Activated naive CD4-positive, alpha-beta T cell treated with anti-CD3 and anti-CD28 coated beads, Interleukin-2, amount 50 U/mL, for 16 hours (primary cell): Measurements from ENCODE around the gene OLA1.
A peak's percentile ranks its signal among the peaks of the same experiment; 100 is the strongest.

Experiments used
- DNase-seq: peaks from one replicate; pipeline ENCODE4 v3.0.0-alpha.2; 2020

OLA1 gene

DNA sequence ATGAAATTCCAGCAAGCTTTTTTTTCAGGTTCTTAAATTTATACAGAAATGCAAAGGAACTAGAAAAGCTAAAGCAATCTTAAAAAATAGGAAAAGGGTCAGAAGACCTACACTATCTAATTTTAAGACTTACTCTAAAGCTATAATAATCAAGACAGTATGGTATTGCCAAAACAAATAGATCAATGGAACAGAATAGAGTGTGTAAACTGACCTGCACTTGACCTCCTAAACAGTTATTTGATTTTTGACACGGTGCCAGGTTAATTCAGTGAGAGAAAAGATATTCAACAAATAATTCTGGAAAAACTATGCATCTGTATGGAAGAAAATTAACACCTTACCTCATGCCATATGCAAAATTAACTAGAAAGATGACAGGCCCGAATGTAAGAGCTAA, 73.6 kb downstream of the OLA1 start:
- no peak for DNase-seq

DNA sequence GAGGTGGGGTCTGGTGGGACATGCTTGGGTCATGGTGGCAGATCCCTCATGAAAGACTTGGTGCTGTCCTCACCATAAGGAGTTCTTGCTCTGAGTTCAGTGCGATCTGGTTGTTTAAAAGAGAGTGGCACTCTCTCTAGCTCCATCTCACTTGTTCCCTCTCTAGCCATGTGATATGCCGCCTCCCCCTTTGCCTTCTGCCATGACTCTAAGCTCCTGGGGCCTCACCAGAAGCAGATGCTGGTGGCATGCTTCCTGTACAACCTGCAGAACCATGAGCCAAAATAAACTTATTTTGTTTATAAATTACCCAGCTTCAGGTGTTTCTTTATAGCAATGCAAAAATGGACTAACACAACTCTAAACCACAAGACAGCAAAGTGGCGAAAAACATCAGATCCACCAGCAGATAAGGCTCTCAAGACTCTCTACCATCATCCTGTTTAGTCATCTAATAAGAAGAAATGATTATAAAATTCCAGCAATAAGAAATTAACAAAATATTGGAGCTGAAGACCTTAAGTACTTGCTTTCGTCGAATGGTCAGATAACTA, 75.5 kb downstream of the OLA1 start:
- DNase-seq: no peak

DNA sequence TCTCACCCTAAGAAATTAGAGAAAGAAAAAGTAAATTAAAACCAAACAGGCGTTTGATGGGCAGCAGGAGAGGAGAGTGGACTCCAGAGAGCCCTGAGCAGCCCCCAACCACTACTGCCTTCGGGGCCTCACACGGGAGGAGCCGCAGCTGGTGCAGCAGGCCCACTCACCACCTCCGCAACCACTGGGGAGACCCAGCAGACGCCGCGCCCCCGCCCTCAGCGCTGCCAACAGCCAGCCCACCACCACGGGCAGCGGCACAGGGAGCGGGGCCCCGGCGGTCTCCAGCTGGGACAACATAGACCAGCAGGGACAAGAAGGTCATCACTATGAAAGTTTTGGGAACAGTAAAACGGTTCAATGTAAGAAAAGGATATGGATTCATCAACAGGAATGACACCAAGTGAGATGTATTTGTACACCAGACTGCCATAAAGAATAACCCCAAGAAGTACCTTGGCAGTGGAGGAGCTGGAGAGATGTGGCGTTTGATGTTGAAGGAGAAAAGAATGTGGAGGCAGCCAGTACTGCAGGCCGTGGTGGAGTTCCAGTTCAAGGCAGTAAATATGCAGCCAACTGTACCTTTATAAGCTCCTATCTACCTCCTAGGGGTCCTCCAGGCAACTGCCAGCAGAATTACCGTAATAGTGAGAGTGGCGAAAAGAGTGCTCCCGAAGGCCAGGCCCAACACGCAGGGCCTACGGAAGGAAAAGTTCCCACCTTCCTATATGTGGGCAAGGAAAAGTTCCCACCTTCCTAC, 76.5 kb downstream of the OLA1 start:
- no peak for DNase-seq

DNA sequence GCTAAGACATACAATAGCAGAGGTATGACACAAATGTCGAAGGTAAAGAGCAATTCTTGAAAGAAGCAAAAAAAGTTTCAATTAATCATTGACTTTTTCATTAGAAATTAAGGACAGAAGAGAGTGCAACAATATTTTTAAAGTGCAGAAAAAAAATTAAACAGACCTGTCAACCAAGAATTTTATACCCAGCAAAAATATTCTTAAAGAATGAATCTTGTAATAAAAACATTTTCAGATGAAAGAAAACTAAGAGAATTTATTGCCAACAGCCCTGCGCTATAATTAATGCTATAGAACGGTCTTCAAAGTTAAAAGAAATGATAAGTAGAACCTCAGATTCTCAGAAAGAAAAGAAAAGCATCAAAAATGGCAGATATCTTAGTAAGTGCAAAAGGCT, 79.0 kb downstream of the OLA1 start:
- DNase-seq: no peak

DNA sequence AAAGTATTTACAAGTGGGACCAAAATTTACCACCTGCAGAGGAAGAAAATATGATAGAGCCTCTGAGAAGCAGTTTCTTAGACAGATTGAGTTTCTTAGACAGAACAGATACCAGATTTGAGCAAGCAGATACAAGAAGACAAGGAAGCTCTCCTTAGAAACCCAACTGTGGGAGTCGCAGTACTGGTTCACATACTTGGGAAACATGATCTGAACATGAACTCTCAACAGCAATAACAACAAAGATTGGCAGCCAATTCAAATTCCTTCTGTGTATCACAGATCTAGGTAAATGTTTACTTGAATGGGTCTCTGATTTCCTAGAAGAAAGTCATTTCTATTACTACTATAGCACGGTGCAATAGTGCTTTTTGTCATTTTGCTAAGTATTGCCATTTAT, 82.1 kb downstream of the OLA1 start:
- DNase-seq: no peak

DNA sequence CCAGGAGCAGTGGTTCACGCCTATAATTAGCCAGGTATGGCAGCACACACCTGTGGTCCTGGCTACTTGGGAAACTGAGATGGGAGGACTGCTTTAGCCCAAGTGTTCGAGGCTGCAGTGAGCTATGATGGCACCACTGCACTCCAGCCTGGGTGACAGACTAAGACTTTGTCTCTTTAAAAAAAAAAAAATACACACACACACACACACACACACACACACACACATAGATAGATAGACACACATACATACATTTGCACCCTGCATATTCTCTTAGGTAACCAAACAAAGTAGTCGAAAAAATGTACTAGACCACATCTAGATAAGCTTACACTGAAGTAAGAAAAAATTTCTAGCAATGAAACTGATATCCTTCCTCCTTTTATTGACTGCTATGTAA, 86.8 kb downstream of the OLA1 start:
- DNase-seq: no peak

DNA sequence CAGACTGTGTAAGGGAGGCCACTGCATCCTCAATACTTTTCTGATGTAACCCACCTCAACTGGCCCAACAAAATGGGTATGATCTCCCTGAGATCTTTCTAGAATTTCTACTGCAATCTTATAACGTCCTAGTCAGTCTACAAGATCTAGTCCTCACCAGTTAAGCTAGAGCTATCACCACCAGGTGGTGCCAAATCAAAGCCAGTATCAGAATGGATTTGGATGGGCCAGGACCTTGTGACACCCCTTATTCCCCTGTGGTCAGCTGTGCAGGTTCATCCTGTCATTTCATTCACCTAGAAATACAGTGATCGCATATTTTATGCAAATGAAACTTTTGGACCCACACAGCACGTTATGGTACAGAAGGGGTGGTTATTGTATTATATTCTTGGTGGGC, 90.3 kb downstream of the OLA1 start:
- peak; percentile 16 for DNase-seq

DNA sequence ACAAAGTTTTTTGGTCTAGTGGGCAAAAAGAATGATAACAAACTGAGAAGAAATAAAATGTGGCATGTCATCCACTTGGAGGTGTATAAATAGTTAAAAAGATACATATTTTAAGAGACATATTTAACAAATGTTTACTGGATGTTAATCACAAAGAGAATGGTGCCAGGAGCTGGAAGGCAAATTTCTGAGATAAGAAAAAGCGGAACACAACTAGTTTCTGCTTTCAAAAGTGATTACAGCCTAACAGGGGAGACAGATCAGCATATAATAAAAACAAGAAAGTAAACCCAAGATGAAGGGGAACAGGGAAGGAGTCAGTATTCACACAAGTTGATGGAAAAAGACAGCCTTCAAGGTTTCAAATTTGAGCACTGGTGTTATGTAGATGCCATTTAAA, 91.3 kb downstream of the OLA1 start:
- no peak for DNase-seq

DNA sequence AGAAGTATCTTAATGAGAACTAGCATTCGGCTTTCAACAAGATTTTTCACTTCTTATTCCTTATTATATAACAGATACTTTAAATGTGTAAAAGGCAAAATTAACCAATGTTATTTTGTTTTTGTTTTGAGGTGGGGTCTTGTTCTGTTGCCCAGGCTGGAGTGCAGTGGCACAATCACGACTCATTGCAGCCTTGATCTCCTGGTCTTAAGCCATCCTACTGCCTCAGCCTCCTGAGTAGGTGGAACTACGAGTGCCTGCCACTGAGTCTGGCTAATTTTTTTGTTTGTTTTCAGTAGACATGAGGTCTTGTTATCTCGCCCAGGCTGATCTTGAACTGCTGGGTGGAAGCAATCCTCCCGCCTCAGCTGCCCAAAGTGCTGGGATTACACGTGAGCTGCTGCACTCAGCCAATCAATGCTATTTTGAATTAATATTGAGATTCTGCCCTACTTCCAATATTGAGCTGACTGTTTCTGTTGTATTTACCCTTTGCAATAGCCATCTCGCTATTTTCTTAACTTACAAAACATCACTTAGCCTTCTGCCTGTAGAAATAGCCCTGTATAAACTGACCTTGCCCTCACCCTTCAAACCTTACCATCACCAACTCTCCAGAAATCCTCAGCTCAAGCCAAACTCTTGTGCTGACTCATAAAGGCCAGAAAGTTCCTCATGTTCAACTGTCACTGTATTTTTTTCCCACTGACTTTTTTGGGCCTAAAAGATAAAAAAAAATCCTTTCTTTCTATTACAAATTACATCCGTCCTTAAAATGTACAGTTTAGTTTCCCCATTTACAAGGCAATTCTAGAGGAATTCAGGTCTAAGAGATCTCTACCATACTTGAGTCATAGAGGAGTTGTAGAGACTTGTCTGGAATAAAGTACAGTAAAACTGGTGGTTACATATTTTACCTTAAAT, 94.3 kb downstream of the OLA1 start:
- DNase-seq: no peak

DNA sequence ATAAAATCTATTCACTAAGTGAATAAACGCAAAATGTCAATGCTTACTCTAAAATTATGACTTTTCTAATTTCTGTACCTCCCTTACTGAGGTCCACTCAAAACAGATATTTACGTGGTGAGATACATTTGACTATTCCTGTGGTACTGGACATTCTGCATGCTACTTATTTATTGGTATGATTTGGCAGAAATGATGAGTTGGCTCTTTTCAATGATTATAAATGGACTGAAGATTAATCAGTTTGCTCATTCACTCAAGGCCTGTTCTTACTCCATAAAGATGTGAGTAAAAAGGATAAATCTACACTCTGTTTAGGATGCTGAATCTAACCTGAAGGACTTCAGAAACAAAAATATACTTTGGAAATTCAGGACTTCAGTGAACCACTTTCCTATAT, 98.8 kb downstream of the OLA1 start:
- no peak for DNase-seq

DNA sequence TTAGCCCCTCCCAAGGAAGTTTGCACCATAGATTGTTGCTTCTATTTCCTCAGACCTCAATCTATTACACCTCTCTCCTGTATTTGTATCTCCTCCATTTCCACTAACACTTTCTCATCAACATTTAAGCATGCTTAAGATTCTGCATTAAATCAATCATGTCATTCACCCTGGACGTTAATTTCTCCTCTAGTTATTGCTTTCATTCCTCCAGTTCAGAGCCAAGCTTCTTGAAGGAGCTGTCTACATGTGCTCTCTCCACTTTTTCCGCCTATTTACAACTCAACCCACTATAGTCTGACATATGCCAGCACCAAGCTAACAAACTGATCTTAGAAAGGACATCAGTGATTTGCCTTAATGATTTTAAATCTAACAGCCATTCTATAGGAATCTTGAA, 99.5 kb downstream of the OLA1 start:
- DNase-seq: no peak

DNA sequence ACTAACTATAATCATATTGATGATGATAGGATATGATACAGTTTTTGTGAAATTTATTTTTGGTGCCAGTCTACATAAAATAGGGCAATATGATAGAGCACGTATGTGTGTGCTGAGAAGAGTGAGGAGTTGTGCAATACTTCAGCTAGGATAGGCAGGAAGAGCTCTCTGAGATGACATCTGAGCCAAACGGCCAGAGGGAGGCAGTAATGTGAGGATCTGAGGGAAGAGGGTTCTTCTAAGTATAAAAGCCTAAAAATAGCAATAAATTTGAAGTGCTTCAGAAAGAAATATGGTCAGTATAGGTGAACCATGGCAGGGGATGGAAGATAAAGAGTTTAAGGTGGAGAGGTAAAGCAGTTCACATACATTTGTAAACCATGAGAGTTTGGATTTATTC, 102.5 kb downstream of the OLA1 start:
- no peak for DNase-seq

DNA sequence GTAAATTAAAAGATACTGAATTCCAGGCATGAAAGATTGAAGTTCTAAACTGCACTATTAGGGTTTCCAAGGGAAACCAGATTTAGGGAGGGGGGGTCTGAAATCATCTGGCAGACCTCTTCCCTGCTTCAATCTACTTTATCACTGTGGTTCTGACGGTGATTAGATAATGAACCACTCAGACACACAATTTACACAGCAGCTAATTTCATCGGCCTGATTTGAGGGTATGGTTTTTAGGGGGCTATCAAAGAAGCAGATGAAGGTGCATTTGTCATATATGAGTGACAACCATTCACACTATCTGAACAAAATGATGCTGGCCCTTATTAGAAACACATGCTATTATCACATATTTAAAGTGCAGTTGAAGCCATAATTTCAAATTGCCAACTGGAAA, 106.0 kb downstream of the OLA1 start:
- DNase-seq: no peak

DNA sequence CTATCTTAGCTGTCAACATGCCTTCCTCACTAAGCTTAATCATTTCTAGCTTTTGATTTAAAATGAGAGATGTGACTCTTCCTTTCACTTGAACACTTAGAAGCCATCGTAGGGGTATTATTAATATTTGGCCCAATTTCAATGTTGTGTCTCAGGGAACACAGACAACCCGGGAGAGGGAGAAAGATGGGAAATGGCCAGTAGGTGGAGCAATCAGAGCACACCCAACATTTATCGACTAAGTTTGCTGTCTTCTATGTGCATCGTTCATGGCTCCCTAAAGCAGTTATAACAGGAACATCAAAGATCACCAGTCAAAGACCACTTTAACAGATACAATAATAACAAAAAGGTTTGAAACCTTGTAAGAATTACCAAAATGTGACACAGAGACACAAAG, 110.2 kb downstream of the OLA1 start:
- no peak for DNase-seq

DNA sequence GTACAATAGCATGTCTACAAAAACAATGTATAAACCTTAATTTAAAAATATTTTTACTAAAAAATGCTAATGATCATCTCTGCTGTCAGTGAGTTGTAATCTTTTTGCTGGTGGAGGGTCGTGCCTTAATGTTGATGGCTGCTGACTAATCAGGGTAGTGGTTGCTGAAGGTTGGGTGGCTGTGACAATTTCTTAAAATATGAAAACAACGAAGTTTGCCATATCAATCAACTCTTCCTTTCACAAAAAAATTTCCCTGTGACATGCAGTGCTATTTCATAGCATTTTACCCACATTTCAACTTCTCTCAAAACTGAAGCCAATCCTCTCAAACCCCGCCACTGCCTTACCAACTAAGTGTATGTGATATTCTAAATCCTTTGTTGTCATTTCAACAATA, 112.4 kb downstream of the OLA1 start:
- no peak for DNase-seq

DNA sequence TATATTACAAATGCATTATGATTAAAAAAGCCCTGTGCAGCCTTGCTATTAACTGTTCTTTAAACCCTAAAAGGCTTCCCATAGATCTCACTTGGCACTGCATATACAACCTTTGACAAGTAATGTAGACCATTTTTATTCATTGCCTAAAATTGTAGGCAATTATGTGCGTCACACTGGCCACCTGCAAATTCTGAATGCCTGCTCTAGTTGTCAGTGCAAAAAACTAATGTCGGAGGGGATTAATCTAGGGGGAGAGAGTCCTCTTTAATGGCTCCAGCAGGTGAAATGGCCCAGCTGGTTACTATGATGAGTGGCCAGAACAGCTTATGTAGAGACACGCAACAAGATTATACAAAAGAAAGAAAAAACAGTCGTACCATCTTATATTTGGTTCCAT, 123.2 kb downstream of the OLA1 start:
- no peak for DNase-seq

DNA sequence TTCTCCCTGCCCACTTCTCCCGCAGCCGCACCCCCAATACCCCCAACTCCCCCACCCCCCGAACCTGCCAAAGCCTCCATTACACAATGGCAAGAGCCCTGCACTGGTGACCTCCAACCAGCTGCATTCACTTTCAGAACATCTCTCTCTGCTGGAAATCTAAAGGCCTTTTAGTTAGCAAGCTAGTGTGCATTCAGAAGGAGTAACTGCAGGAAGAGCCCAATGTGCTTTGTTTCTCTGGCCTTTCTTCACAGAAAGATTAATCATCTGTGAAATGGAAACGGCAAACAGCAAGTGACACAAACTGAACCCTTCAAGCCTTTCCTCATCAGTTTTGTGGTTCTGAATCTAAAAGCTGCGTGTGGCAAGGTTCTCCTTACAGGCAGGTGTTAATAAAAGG, 124.2 kb downstream of the OLA1 start:
- no peak for DNase-seq

DNA sequence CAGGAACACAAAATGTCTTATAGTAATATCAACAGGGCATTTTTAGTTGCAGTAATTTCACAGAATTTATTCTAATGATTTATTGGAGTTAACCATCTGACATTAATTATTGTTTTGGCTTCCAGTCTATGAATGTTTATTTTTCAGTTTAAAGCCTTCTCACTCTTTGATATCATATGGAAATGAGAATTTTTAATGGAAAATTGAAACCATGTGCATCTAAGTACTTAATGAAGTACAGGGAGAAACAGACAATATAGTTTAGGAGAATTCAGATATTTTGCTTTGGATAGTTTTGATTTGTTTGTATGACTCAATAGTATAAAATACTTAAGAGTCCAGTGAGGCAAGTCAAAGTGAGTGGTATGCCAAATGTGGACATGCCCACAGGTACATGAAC, 126.1 kb downstream of the OLA1 start:
- no peak for DNase-seq

DNA sequence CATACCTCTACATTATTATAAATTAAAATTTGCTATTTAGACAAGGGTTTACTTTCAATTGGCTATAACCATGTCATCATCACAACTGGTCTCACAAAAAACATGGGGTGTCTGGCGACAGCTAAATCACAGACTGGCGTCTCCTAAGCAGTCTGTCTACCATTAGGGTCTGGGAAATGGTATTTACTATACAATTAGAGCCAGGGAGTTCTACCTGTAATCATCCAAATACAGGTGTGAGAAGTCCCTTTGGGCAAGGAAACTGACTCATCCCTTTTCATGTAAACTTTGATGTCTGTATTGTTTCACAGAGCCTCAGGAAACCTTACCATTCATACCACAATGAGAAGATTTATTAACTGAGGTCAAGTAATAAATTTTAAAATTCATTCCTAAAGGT, 126.7 kb downstream of the OLA1 start:
- no peak for DNase-seq

DNA sequence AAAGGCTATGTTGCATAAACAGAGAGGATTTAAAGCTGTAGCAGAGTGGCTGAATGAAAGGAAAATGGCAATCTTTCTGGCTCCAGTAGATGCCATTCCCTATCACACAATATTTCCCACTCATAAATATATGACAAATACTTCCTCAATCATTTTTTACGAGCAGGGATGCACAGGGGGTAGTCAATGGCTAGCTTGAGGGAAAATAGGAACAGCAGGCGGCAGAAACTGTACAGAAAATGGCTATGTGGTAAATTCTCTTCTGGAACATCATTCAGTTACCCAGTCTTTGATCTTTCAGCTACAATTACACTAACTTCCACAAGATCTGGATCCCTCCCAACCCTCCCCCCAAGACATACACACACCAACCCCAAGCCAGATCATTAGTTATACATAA, 127.2 kb downstream of the OLA1 start:
- no peak for DNase-seq

DNA sequence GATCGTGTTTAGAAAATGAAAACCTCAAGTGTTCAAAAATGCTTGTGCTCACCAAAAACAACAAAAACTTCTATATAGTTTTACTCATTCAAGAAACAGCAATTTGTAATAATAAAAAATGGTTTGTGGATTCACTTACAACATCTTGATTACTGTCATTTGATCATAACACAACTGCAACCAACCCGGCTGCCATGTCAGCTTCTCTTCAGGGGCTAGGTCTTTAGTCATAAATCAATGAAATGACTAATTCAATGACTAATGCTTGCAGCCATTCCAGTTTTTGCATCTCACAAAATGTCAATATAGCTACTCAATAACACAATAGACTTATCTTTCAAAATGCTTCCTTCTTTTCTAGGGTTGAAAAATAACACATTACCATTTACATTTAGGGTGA, 128.0 kb downstream of the OLA1 start:
- peak; percentile 43 for DNase-seq

DNA sequence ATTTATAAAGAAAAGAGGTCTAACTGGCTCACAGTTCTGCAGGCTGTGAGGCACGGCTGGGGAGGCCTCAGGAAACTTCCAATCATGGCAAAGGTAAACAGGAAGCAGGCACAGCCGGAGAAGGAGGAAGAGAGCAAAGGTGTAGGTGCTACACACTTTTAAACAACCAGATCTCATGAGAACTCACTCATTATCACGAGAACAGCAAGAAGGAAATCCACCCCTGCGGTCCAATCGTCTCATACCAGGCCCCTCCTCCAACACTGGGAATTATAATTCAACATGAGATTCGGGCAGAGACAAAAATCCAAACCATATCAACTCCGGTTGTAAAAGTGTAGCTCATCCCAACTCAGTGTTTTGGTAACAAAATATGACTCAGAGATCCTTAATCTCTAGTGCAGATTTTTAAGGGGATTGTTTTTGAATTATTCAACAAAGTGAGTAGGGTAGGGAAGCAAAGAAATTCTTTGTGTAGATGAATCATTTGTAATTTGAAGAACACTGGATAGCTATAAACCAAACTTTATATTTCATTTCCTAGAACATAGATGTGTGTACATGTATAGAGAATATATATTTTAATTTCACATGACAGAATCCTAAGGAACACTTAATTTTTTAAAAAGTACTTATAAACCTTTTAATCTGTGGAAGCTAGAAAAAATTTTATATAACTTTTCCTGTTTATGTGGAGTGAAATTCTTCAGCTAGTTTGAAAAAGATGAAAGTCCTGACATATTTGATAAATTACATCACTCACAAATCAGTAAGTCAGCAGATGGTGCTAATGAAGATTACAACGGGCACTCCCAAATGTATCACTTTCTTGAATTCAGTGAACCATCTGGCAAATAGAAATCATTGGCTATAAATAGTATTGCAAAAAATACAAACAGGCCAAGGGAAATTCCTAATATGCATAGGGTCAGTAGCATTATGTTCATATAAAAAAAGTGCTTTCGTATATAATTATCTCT, 130.1 kb downstream of the OLA1 start:
- no peak for DNase-seq

DNA sequence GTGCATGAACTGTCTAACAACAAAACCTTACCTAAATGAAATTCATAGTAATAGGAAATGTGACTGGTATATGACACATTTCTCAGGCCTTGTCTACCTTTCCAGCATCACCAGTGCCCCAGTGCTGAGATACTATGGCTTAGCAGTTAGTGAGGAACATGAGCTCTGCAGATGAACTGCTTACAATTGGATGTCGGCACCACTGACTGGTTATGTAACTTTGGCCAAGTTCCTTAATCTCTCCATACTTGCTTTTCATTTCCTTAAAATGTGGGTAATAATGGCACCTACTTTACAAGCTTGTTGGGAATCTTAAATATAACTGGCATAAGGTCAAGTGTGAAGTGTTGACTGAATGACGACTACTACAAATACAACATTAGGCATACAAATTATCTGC, 136.3 kb downstream of the OLA1 start:
- DNase-seq: no peak
